NCI-H1930 (cell line): Measurements from ENCODE around the gene CIART.
"Not testable (repeated sequence)": the region's sequence is repeated elsewhere in the genome, so short reads cannot be mapped to it uniquely, and the experiment has no call there.

Experiments
- DNase-seq, 2 experiments: peaks; one replicate each; lab custom pipeline; 2025; lab: John Stamatoyannopoulos, UW

The CIART gene

GRCh38 chr1:150309758-150310508 is 27.6 kb downstream of the CIART start:
- no peak for DNase-seq

GRCh38 chr1:150311762-150312161 is 29.4 kb downstream of the CIART start:
- DNase-seq = no peak

- not testable (repeated sequence) for DNase-seq
These were observed 32.3 kb downstream of the CIART start for GRCh38 chr1:150314691-150315090.

GRCh38 chr1:150320667-150320978 is 38.3 kb downstream of the CIART start:
- DNase-seq = no peak

GRCh38 chr1:150321826-150322166 is 39.4 kb downstream of the CIART start:
- no peak for DNase-seq

- DNase-seq = no peak
These were observed 40.0 kb downstream of the CIART start for GRCh38 chr1:150322310-150322709.

- no peak for DNase-seq
These were observed 50.4 kb downstream of the CIART start for GRCh38 chr1:150332651-150333290.
